NCI-H82 (cell line): Measurements from ENCODE around the gene PACSIN1.

Experiments
- DNase-seq: peaks from one replicate; lab custom pipeline; 2025; lab: John Stamatoyannopoulos, UW

The PACSIN1 gene

GRCh38 chr6:34514593-34515472 lies 49.0 kb downstream of the PACSIN1 start:
- peak; percentile 65 for DNase-seq

DNA sequence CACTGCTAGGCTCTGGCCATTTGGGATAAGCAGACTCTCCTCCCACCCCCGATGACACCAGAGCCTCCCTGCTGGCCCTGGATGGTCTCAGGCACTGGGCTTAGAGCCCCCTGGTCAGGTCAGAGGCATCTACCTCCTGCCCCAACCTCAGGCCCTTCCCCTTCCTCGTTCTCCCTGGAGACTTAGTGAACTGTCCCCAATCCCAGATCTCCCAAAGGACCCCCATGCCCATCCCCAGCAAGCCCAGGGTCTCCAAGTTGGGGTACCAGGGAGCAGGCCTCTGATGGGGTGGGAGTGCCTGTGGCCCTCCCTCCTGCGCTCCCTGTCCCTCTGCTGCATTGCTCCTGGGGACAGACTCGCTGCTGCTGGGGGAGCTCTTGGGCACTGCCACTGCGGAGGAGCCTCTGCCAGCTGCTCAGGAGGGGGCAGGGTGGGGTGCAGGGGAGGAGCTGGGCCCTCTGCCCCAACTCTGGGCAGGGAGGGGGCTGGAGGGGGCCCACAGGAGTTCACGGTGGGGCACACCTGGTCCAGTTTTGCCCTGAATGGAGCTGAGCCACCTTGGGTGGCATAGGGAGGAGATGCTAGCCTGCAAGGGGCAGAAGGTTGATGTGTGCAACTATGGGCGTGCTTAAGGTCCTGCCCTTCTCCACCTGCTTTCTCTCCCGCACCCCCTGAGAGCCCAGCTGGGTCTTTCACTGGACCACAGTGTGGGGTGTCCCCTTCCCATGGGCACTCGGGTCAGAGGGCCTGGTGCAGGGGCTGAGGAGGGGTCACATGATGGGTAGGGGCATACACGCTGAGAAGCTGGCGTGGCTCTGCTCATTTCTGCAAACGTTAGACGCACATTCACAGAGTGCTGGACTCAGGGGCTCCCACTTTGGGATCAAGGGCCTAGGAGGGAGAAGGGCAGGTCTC lies 49.9 kb downstream of the PACSIN1 start:
- no peak for DNase-seq

DNA sequence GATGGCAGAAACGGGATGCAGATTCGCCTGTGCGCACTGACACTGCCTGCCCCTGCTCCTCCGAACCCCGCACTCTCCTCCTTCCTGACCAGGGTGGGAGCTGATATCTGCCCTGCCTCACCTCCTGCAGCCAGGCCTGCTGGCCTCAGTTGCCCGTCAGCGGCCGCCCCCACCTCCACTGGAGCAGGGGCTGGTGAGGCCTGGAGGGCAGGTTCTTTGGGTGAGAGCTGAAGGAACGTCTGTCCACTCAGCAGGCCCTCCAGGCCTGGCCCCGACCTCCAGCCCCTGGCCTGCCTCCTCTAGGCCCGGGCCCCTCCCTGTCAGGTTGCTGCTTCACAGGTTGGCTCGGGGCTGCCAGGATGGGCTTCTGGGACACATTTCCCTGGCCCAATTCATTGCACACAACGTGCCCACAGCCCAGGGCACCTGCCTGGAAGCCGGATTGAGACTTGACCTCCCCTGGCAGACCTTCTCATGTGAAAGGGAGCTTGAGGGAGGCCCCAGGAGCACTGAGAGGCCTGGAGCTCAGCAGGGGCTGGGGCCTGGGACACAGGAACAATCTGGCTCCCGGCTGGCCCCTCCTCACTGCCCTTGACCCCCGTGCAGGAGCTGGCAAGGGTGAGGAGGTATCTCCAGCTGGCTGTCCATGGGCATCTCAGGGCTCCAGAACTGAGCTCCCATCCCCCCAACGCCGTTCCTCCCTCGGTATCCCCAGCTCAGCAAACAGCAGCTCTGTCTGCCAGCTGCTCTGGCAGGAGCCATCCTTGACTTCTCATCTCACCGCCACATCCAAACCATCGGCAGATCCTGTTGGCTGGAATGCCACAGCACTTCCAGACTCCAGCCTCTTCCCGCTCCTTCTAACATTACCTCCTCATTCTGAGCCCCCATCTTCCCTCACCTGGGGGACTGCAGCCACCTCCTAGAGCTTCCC lies 50.8 kb downstream of the PACSIN1 start:
- DNase-seq: no peak

DNA sequence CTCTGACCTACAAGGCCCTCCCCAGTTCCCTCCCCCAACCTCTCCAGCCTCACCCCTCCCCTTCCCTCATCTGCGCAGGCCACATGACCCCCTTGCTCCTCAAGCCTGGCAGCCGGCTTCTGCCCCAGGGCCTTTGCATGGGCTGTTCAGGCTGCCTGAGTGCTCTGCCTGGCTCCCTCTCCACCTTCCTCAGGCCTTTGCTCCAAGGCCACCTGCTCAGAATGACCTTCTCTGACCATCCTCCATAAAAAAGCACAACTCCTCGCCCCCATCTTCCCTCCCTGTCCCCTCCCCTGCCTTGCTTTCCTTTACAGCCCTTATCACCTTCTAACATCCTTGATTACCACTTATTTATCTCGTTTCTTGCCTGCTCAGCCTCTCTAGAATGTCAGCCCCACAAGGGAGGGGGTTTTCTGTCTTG lies 51.6 kb downstream of the PACSIN1 start:
- DNase-seq: peak; percentile 30

DNA sequence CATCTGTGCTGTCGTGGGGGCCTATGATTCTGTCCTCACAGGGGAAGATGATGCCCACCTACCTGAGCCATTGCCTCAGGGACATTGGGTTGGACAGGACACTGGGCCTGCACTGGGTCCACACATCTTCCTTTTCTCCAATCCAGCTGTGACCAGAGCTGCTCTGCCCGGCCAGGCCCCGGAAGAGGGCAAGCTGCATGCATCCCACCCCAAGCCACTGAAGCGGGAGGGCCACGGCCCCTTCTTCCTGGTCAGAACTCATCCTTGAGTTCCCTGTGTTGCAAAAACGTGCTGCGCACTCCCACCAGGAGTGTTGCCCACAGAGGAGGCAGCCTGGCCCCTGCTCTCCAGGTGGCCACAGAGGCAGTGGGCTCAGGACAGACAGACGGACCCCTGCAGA lies 52.1 kb downstream of the PACSIN1 start:
- DNase-seq: no peak

DNA sequence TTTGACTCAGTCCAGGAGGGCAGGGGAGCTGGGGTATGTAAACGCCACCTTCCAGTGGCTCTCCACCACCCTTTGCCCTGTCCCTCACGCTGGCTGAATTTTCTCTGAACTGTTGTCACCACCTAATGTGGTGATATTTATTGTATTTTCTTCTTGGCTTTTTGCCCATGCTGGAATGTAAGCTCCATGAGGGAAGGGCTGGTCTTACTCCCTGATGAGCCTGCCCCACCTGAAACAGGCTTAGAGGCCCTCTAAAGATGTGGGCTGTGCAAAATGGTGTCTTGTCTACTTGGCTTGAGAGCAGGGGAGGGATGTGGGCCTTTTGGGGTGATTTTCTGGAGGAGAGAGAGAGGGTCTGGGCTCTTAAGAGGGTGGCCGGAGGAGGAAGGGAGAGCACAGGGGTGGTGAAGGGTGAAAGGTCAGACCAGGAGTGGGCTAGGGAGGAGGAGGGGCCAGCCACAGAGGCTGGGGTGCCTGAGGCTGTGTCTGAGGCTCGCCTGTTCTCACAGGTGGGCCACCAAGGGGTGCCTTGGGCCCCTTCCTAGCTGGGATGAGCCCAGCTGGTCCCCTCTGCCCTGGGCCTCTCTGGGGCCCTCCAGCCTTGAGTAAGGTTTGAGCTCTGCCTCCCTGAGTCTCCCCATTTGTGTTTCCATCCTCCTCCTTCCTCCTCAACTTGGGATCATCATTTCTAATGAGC lies 52.9 kb downstream of the PACSIN1 start:
- no peak for DNase-seq

GRCh38 chr6:34519971-34520644 lies 54.2 kb downstream of the PACSIN1 start:
- no peak for DNase-seq

DNA sequence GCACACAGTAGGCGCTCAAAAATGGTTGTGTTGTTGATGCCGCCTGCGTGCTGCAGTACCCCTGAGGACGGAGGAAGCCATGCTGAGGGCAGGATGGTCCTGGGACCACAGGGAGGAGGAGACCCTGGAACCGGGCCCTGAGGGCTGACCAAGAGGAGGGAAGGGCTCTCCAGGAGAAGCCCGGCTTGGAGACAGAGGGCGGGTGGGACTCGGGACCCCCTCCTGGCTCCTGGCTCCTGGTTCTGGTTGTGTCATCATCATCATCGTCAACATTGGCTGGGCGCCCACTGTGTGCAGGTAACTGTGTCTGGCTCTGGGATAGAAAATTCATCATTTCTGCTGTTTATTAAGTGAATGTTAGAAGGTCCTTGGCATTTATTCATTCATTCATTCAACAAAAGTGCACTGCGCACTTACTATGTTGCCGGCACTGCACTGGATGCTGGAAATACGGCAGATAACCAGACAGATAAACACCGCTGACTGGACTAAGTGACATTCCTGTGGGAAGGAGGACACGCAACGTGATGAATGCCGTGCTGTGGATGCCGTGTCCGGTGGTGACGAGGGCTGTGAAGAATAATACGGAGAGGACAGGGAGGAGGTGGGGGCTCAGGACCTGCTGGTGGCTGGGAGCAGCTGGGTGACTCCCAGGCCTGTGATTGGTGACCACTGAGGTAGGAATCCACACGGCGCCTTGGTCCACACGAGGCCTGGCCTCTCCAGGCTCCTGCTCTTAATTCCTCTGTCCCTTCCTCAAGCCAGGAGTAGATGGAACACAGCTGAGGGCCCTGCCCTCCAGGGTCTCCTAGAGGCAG lies 55.0 kb downstream of the PACSIN1 start:
- no peak for DNase-seq

DNA sequence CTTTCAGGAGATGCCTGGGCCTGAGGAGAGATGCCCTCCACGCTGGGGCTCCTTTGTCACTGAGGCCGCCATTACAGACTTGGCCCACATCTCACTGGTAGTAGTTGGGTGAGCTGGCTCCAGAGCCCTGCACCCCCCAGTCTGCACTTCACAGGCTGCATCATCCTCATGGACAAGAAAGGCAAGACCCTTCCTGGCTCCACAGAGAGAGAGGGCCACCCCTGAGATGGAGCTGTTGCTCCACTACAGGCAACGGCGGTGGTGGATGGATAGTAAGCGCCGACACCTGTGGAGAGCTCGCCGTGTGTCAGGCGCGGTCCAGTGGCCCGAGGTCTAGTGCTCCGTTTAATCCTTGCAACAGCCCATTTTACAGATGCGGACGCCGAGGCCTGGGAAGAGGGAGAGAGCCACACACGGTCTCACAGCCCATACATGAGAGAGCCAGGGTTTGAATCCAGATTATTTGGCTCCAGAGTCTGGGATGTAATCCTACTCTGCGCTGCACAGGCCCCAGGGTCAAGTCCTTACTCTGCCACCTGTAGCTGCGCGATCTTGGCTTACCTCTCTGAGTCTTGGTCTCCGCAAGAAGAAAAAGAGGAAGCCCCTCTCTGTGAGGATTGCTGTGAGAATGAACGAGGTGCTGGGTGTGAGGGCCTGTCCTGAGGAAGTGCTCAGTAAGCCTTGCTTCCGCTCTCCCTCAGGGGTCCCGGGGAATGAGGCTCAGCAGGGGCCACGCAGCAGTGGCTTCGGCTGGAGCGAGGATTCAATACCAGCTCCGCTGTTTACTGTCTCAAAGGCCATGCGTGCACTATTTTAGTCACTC lies 55.8 kb downstream of the PACSIN1 start:
- DNase-seq: no peak

GRCh38 chr6:34522761-34523160 lies 56.9 kb downstream of the PACSIN1 start:
- no peak for DNase-seq

GRCh38 chr6:34523441-34524206 lies 57.7 kb downstream of the PACSIN1 start:
- DNase-seq: no peak

GRCh38 chr6:34524499-34524898 lies 58.6 kb downstream of the PACSIN1 start:
- no peak for DNase-seq

GRCh38 chr6:34524971-34525370 lies 59.1 kb downstream of the PACSIN1 start:
- no peak for DNase-seq

DNA sequence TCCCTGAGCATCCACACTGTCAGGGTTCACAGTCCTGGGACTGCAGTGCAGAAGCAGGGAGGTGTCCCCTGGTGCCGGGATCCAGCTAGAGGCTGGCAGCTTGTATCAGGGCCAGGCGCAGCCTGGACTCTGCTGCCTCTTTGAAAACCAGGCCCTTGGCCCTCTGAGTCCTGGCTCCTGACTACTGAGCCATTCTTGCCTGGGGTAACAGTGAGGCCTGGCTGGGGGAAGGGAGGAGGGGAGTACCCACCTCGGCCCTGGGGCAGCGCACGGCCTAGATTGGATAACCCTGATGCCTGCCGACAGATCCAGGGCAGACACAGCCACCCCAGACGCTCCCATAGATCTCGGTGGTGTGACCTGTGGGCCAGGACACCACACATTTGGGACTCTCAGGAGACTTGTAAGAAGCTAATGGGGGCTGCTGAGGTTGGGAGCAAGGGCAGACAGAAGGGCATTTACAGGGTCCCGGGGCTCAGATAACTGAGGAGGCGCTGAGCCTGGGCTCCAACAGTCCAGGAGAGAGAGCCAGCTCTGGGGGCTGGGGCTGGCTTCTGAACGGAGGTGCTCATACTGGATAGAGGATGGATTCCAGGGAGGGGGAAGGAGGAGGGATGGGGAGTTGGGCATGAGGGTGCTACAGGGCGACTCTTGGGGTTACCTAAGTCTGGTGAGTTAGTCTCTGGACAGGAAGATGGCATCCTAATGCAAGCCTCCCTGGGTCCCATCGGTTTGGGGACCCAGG lies 59.7 kb downstream of the PACSIN1 start:
- no peak for DNase-seq

DNA sequence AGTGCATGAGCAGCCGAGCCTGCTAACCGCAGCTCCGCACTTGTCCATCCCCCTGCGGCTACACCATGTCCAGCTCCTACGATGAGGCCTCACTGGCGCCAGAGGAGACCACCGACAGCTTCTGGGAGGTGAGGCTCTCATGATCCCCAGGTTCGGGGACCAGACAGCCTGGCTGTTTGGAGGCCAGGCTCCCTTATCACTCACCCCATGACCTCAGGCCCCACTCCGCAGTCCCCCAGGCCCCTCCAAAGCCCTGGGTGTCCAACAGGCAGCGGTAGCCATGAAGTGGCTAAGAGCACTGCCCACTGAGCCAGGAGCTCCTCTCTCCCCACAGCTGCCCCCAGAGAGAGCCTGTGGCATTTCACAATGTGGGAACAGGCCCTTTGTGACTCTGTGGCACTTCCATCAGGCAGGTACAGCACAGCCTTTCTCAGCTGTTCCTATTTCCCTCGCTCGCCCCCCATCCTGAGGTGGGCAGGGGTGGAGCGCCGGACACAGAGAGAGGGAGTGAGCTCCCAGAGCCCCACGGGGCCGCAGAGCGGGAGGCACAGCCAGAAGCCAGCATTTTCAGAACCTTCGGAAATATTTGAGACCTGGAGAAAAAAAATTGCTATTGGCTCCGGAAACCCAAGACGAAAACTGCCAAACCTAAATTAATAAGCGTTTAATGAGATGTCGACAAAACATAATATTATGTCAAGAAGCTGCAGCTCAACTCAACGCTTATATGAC lies 60.5 kb downstream of the PACSIN1 start:
- no peak for DNase-seq

DNA sequence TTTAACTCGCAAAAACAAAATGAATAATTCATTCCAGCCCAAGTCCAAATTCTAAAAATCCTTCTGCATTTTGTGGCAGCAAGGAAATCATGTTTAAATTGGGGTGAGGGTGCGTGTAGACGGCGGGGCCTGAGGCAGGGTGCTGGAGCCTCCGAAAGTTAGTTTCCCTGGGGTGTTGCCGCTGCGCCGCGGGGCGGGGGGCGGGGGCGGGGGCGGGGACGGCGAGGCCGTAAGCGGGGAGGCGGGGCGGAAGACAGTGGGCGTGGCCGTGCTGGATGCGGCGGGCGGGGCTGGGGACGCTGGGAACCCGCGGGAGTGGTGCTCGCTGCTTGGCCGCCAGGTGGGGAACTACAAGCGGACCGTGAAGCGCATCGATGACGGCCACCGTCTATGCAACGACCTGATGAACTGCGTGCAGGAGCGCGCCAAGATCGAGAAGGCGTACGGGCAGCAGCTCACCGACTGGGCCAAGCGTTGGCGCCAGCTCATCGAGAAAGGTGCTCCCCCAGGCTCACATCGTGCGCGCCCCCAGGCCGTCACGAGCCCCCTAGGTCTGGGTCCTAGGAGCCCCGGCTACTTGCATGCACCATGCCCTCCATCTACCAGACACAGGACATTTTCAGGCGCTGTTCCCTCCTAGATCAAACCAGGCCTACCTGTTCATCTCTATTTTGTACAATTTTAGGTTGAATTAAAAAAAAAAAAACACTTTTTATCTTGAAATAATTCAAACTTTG lies 61.3 kb downstream of the PACSIN1 start:
- peak; percentile 97 for DNase-seq
